H1 (cell line): ENCODE data around the gene FHIT. TPM values are rescaled to one million over a fixed set of nuclear protein-coding genes. Genes with fewer than 3 reads are reported as not detected.

Source experiments
- CTCF ChIA-PET: fragments of 300-600 bp; sonication (Branson Sonifier 250); formaldehyde crosslinking; loops from one replicate; lab custom pipeline; 2021; ENCODE audit not compliant: partially characterized antibody; lab: Charles Lee
- POLR2A ChIA-PET: fragments of 300-600 bp; sonication (Branson Sonifier 250); formaldehyde crosslinking; loops from one replicate; lab custom pipeline; 2021; ENCODE audit warnings: inconsistent platforms; ENCODE audit not compliant: partially characterized antibody; lab: Charles Lee
- DNase-seq, 2 experiments: peaks; one replicate each; pipeline versions ENCODE4 v3.0.0 to v3.0.0-alpha.2; 2010 to 2022; ENCODE audit warnings: low spot score in 2 of 2, low read depth in 1 of 2, mixed read lengths in 1 of 2
- FAIRE-seq: peaks from 2 replicates; lab custom pipeline; 2011; peaks lifted over from hg19 to GRCh38; lab: Jason Lieb, UNC
- H2AFZ ChIP-seq: 2 replicates; pipeline ENCODE4 v1.8.1; 2012; ENCODE audit warnings: low read length, inconsistent platforms
- H2AK5ac ChIP-seq: 2 replicates; pipeline ENCODE4 v1.6.1; 2013; ENCODE audit warnings: low read depth, low read length
- H2BK120ac ChIP-seq: replicated peaks from 2 replicates; pipeline ENCODE3; 2013; ENCODE audit warnings: low read depth, low read length, inconsistent platforms
- H2BK12ac ChIP-seq: 2 replicates; pipeline ENCODE4 v1.6.1; 2013; ENCODE audit warnings: low read depth, low read length
- H2BK15ac ChIP-seq: 2 replicates; pipeline ENCODE4 v1.6.1; 2013; ENCODE audit warnings: low read length
- H2BK20ac ChIP-seq: 2 replicates; pipeline ENCODE4 v1.6.1; 2013; ENCODE audit warnings: low read length
- H2BK5ac ChIP-seq: 2 replicates; pipeline ENCODE4 v1.6.1; 2013; ENCODE audit warnings: low read depth, low read length
- H3K14ac ChIP-seq: 2 replicates; pipeline ENCODE4 v1.6.1; 2013; ENCODE audit warnings: inconsistent platforms; ENCODE audit not compliant: insufficient read length
- H3K18ac ChIP-seq: 2 replicates; pipeline ENCODE4 v1.6.1; 2013; ENCODE audit warnings: low read length; ENCODE audit errors: extremely low read depth
- H3K23ac ChIP-seq: 2 replicates; pipeline ENCODE4 v1.6.1; 2013; ENCODE audit warnings: inconsistent platforms; ENCODE audit not compliant: insufficient read length
- H3K23me2 ChIP-seq: 2 replicates; pipeline ENCODE4 v1.6.1; 2013; ENCODE audit warnings: low read depth, low read length
- H3K27ac ChIP-seq: 2 replicates; pipeline ENCODE4 v1.6.1; 2011; ENCODE audit warnings: low read depth, low read length, inconsistent platforms
- H3K27me3 ChIP-seq, 4 experiments: replicated peaks in 1 of 4; 1 replicate in 1 of 4; 2 replicates in 3 of 4; pipeline versions ENCODE4 v1.6.1 to v1.8.1; 2011 to 2013; ENCODE audit warnings: low read length in 3 of 4, mild to moderate bottlenecking in 3 of 4, inconsistent platforms in 2 of 4, mixed read lengths in 2 of 4, moderate library complexity in 1 of 4; ENCODE audit not compliant: control insufficient read depth in 3 of 4, insufficient read depth in 3 of 4; ENCODE audit errors: extremely low read depth in 1 of 4
- H3K36me3 ChIP-seq, 4 experiments: 2 replicates each; pipeline versions ENCODE4 v1.6.1 to v1.8.1; 2011 to 2013; ENCODE audit warnings: mild to moderate bottlenecking in 4 of 4, low read length in 3 of 4, moderate library complexity in 2 of 4, control low read depth in 1 of 4, inconsistent platforms in 1 of 4; ENCODE audit not compliant: insufficient read depth in 4 of 4, control insufficient read depth in 2 of 4
- H3K4ac ChIP-seq: replicated peaks from 2 replicates; pipeline ENCODE3; 2013; ENCODE audit warnings: low read length, low read depth, mixed read lengths, inconsistent platforms; ENCODE audit not compliant: insufficient read length
- H3K4me1 ChIP-seq, 4 experiments: replicated peaks in 1 of 4; 1 replicate in 1 of 4; 2 replicates in 3 of 4; pipeline versions ENCODE4 v1.6.1 to v1.8.1; 2011 to 2013; ENCODE audit warnings: low read length in 3 of 4, inconsistent platforms in 2 of 4, mixed read lengths in 1 of 4; ENCODE audit not compliant: insufficient read depth in 4 of 4, control insufficient read depth in 3 of 4
- H3K4me2 ChIP-seq, 2 experiments: 2 replicates each; pipeline versions ENCODE4 v1.6.1 to v1.8.1; 2011 to 2013; ENCODE audit warnings: low read depth in 2 of 2, low read length in 2 of 2, control low read depth in 1 of 2, inconsistent platforms in 1 of 2, mild to moderate bottlenecking in 1 of 2; ENCODE audit not compliant: insufficient read depth in 1 of 2
- H3K4me3 ChIP-seq, 4 experiments: fragments of 200-600, 300-600 bp in 1 of 4; sonication (generic), shearing (Covaris generic), sonication (Bioruptor Twin) in 1 of 4; 2 replicates each; pipeline versions ENCODE4 v1.5.1 to v1.8.1; 2011 to 2016; ENCODE audit warnings: low read length in 4 of 4, low read depth in 3 of 4, control low read depth in 2 of 4, inconsistent platforms in 2 of 4, mild to moderate bottlenecking in 2 of 4, mixed read lengths in 1 of 4, moderate library complexity in 1 of 4; ENCODE audit not compliant: insufficient read depth in 2 of 4; ENCODE audit errors: extremely low read depth in 1 of 4
- H3K56ac ChIP-seq: replicated peaks from 2 replicates; pipeline ENCODE3; 2013; ENCODE audit warnings: low read depth, mild to moderate bottlenecking, mixed read lengths, low read length, inconsistent platforms; ENCODE audit not compliant: insufficient read length
- H3K79me1 ChIP-seq: 2 replicates; pipeline ENCODE4 v1.6.1; 2013; ENCODE audit warnings: low read depth, low read length, control low read depth
- H3K79me2 ChIP-seq, 2 experiments: 2 replicates each; pipeline versions ENCODE4 v1.6.1 to v1.8.1; 2012 to 2013; ENCODE audit warnings: low read length in 2 of 2, mild to moderate bottlenecking in 2 of 2, inconsistent platforms in 1 of 2; ENCODE audit not compliant: insufficient read depth in 2 of 2, control insufficient read depth in 1 of 2
- H3K9ac ChIP-seq, 4 experiments: replicated peaks in 1 of 4; 1 replicate in 1 of 4; 2 replicates in 3 of 4; pipeline versions ENCODE4 v1.6.1 to v1.8.1; 2011 to 2013; ENCODE audit warnings: low read depth in 3 of 4, low read length in 3 of 4, control low read depth in 2 of 4, mild to moderate bottlenecking in 2 of 4, moderate library complexity in 2 of 4, inconsistent platforms in 1 of 4; ENCODE audit errors: extremely low read depth in 1 of 4
- H3K9me3 ChIP-seq, 2 experiments: 2 replicates each; pipeline versions ENCODE4 v1.6.1 to v1.8.1; 2012 to 2013; ENCODE audit warnings: mild to moderate bottlenecking in 2 of 2, moderate library complexity in 2 of 2, control low read depth in 1 of 2, inconsistent platforms in 1 of 2, low read depth in 1 of 2, low read length in 1 of 2, mixed read lengths in 1 of 2; ENCODE audit not compliant: insufficient read depth in 2 of 2
- H4K20me1 ChIP-seq, 2 experiments: replicated peaks in 1 of 2; 2 replicates each; pipeline versions ENCODE3 to v1.8.1; 2011 to 2013; ENCODE audit warnings: inconsistent platforms in 2 of 2, low read length in 2 of 2, mild to moderate bottlenecking in 1 of 2; ENCODE audit not compliant: insufficient read depth in 2 of 2, control insufficient read depth in 1 of 2
- H4K5ac ChIP-seq: 2 replicates; pipeline ENCODE4 v1.6.1; 2013; ENCODE audit warnings: low read length, low read depth, mixed read lengths, inconsistent platforms; ENCODE audit not compliant: insufficient read length
- H4K8ac ChIP-seq: 2 replicates; pipeline ENCODE4 v1.8.0; 2013; ENCODE audit warnings: mild to moderate bottlenecking, moderate library complexity, low read length, inconsistent platforms; ENCODE audit not compliant: insufficient read depth; ENCODE audit errors: extremely low read depth
- H4K91ac ChIP-seq: replicated peaks from 2 replicates; pipeline ENCODE3; 2013; ENCODE audit warnings: low read length, mixed read lengths, inconsistent platforms; ENCODE audit not compliant: insufficient read length
- CTCF ChIP-seq, 3 experiments: IDR thresholded peaks; 1 replicate in 2 of 3; 2 replicates in 1 of 3; pipeline versions ENCODE4 v1.5.1 to v1.6.1; 2011; ENCODE audit warnings: low read length in 3 of 3, mild to moderate bottlenecking in 3 of 3, inconsistent platforms in 2 of 3, low read depth in 1 of 3, moderate library complexity in 1 of 3; ENCODE audit not compliant: insufficient read depth in 1 of 3; ENCODE audit errors: control extremely low read depth in 1 of 3
- GABPA ChIP-seq: IDR thresholded peaks from 2 replicates; pipeline ENCODE4 v1.6.1; 2011; ENCODE audit warnings: mild to moderate bottlenecking, low read length, moderate library complexity, borderline replicate concordance; ENCODE audit not compliant: insufficient read depth
- SUZ12 ChIP-seq: fragments of 200-600 bp; sonication (generic); IDR thresholded peaks from 2 replicates; pipeline ENCODE4 v1.6.1; 2012; ENCODE audit warnings: mild to moderate bottlenecking, inconsistent platforms, low read length, moderate library complexity, mixed read lengths
- WGBS, 2 experiments: shearing (Covaris generic) in 1 of 2; methylation state at CpG; one replicate each; pipeline versions ENCODE4 v1.1.6 to v1.1.7; 2013 to 2015; ENCODE audit warnings: low lambda C conversion rate in 2 of 2, mixed read lengths in 2 of 2, inconsistent platforms in 1 of 2, low coverage in 1 of 2, missing lambda C conversion rate in 1 of 2; ENCODE audit not compliant: insufficient replicate concordance in 2 of 2, insufficient coverage in 1 of 2, insufficient read length in 1 of 2; ENCODE audit errors: extremely low coverage in 1 of 2, missing lambda C conversion rate in 1 of 2; 5-methylcytosine and 5-hydroxymethylcytosine counted together
- polyA plus RNA-seq, 7 experiments: library from polyadenylated mRNA; depleted of rRNA in 3 of 7; stranded (reverse) in 5 of 7; unstranded in 2 of 7; fragments of >200 nt in 5 of 7; fragments of 200-250 nt in 2 of 7; gene quantifications; 1 replicate in 5 of 7; 2 replicates in 1 of 7; 4 replicates in 1 of 7; pipeline versions ENCODE4 v1.2.1 to v1.2.3, GENCODE V29; 2011 to 2013; ENCODE audit warnings: missing spikeins in 2 of 7, mixed read lengths in 2 of 7
- total RNA-seq: library from RNA; stranded (reverse); fragmentation: NEBNext Ultra II Directional; extraction: Animal tissue kit (Norgen Biotek cat#: 25700); gene quantifications from 2 replicates; pipeline ENCODE4 v1.2.1, GENCODE V29; 2021

FHIT gene
- total and polyA plus RNA-seq, 2 of the 8 experiments (the other 6 are each of a cell fraction or from before 2014, with no cell fraction given) = 1.2 to 3.2 TPM

- no peaks in the 10 kb centered on the region for H3K23me2 ChIP-seq
- no peak overlapping the region for H3K23ac ChIP-seq
- peaks cover 0 to 8% (median 4%) of the 10 kb centered on the region in 4 experiments; a peak in 3 of 7 replicates for H3K4me1 ChIP-seq
- no peak overlapping the region for H2BK15ac ChIP-seq
- no peaks in the 10 kb centered on the region for H3K9me3 ChIP-seq
- DNase-seq (no peak), FAIRE-seq (no peak)
- no peak overlapping the region for H4K5ac ChIP-seq
- CTCF ChIA-PET = interaction anchor here (0.6 to 1.2 kb wide), 3 partner anchors 23 to 912 kb away, joined by 3 to 4 read pairs (median 3); no protein-coding TSS in a partner anchor
- POLR2A ChIA-PET = no interaction called here
- no peak overlapping the region for H3K4ac ChIP-seq
- no peak overlapping the region for H2BK20ac ChIP-seq
- H3K4me3 ChIP-seq = no peak overlapping the region
- no peak overlapping the region for H2BK5ac ChIP-seq
- H3K27ac ChIP-seq = no peak overlapping the region
- WGBS, 2 experiments = 91% methylated on average over 4 of the region's 4 CpGs; no CpG with 5 or more reads in 1 of the 2 experiments
- no peak overlapping the region for H2BK12ac ChIP-seq
- H2AFZ ChIP-seq = no peak overlapping the region
- no peak overlapping the region for H2AK5ac ChIP-seq
- no peaks in the 10 kb centered on the region for H4K20me1 ChIP-seq
- no peaks in the 10 kb centered on the region for H3K36me3 ChIP-seq
- no peaks in the 10 kb centered on the region for H3K79me1 ChIP-seq
- no peaks in the 10 kb centered on the region for H3K27me3 ChIP-seq
- H3K4me2 ChIP-seq = no peak overlapping the region
- no peak overlapping the region for H3K14ac ChIP-seq
- no peak overlapping the region for H3K9ac ChIP-seq
- no peaks in the 10 kb centered on the region for H3K79me2 ChIP-seq
- no peak overlapping the region for H2BK120ac ChIP-seq
- H3K18ac ChIP-seq = no peak overlapping the region
- H4K91ac ChIP-seq = no peak overlapping the region
- no peak overlapping the region for H3K56ac ChIP-seq
- no peak overlapping the region for H4K8ac ChIP-seq
- TF ChIP-seq CTCF (IDR thresholded peaks at IDR 0.05; ENCODE audit: control extremely low read depth in 1 of 3, insufficient read depth in 1 of 3, low read depth in 1 of 3, low read length in 3 of 3) (no peak), GABPA (no peak), SUZ12 (no peak)
Observed at GRCh38 chr3:61194892-61195538, 56.2 kb downstream of the FHIT start.
